Measurements from ENCODE around the gene S100A6.

The S100A6 gene

GRCh38 chr1:153552335-153552734 is 16.5 kb upstream of the S100A6 start:
- H3K9me3 ChIP-seq (ENCODE audit: insufficient read depth, low read length) = no peaks in the 10 kb centered on the region
- TF ChIP-seq SUZ12 (IDR thresholded peaks at IDR 0.05; ENCODE audit: extremely low read depth, insufficient read depth, insufficient read length) (no peak), ZNF274 (IDR thresholded peaks at IDR 0.05; ENCODE audit: low read depth, low read length) (no peak), YY1 (IDR thresholded peaks at IDR 0.05; ENCODE audit: insufficient read depth, insufficient read length) (no peak)
- no peaks in the 10 kb centered on the region for H3K36me3 ChIP-seq (ENCODE audit: insufficient read depth, insufficient read length, low read length)
- no peak overlapping the region for H3K4me3 ChIP-seq (ENCODE audit: insufficient read length, low read depth)
- no peak for DNase-seq (ENCODE audit: low read depth, low spot score)
- H3K4me1 ChIP-seq (ENCODE audit: insufficient read depth, insufficient read length) = peaks cover 29% of the 10 kb centered on the region
- no peak overlapping the region for H3K9ac ChIP-seq (ENCODE audit: insufficient read length, low read depth)
- H3K27me3 ChIP-seq (ENCODE audit: insufficient read depth, insufficient read length) = no peaks in the 10 kb centered on the region

GRCh38 chr1:153550827-153551500 is 15.2 kb upstream of the S100A6 start:
- no peaks in the 10 kb centered on the region for H3K27me3 ChIP-seq (ENCODE audit: insufficient read depth, insufficient read length)
- H3K9ac ChIP-seq (ENCODE audit: insufficient read length, low read depth) = no peak overlapping the region
- H3K4me3 ChIP-seq (ENCODE audit: insufficient read length, low read depth) = no peak overlapping the region
- peaks cover 32% of the 10 kb centered on the region for H3K4me1 ChIP-seq (ENCODE audit: insufficient read depth, insufficient read length)
- H3K36me3 ChIP-seq (ENCODE audit: insufficient read depth, insufficient read length, low read length) = no peaks in the 10 kb centered on the region
- no peak for DNase-seq (ENCODE audit: low read depth, low spot score)
- no peaks in the 10 kb centered on the region for H3K9me3 ChIP-seq (ENCODE audit: insufficient read depth, low read length)
- no peak for TF ChIP-seq YY1 (IDR thresholded peaks at IDR 0.05; ENCODE audit: insufficient read depth, insufficient read length)
- TF ChIP-seq SUZ12 (IDR thresholded peaks at IDR 0.05; ENCODE audit: extremely low read depth, insufficient read depth, insufficient read length) = no peak
- TF ChIP-seq ZNF274 (IDR thresholded peaks at IDR 0.05; ENCODE audit: low read depth, low read length) = no peak

GRCh38 chr1:153550398-153550758 is 14.6 kb upstream of the S100A6 start:
- H3K4me1 ChIP-seq (ENCODE audit: insufficient read depth, insufficient read length) = peaks cover 38% of the 10 kb centered on the region
- no peaks in the 10 kb centered on the region for H3K27me3 ChIP-seq (ENCODE audit: insufficient read depth, insufficient read length)
- no peak for DNase-seq (ENCODE audit: low read depth, low spot score)
- no peak for TF ChIP-seq SUZ12 (IDR thresholded peaks at IDR 0.05; ENCODE audit: extremely low read depth, insufficient read depth, insufficient read length)
- TF ChIP-seq ZNF274 (IDR thresholded peaks at IDR 0.05; ENCODE audit: low read depth, low read length) = no peak
- TF ChIP-seq YY1 (IDR thresholded peaks at IDR 0.05; ENCODE audit: insufficient read depth, insufficient read length) = no peak
- H3K4me3 ChIP-seq (ENCODE audit: insufficient read length, low read depth) = no peak overlapping the region
- H3K36me3 ChIP-seq (ENCODE audit: insufficient read depth, insufficient read length, low read length) = no peaks in the 10 kb centered on the region
- no peaks in the 10 kb centered on the region for H3K9me3 ChIP-seq (ENCODE audit: insufficient read depth, low read length)
- no peak overlapping the region for H3K9ac ChIP-seq (ENCODE audit: insufficient read length, low read depth)

GRCh38 chr1:153549741-153550397 is 14.1 kb upstream of the S100A6 start:
- H3K9ac ChIP-seq (ENCODE audit: insufficient read length, low read depth) = no peak overlapping the region
- H3K27me3 ChIP-seq (ENCODE audit: insufficient read depth, insufficient read length) = no peaks in the 10 kb centered on the region
- TF ChIP-seq YY1 (IDR thresholded peaks at IDR 0.05; ENCODE audit: insufficient read depth, insufficient read length) (no peak), ZNF274 (IDR thresholded peaks at IDR 0.05; ENCODE audit: low read depth, low read length) (no peak), SUZ12 (IDR thresholded peaks at IDR 0.05; ENCODE audit: extremely low read depth, insufficient read depth, insufficient read length) (no peak)
- no peak overlapping the region for H3K4me3 ChIP-seq (ENCODE audit: insufficient read length, low read depth)
- no peak for DNase-seq (ENCODE audit: low read depth, low spot score)
- no peaks in the 10 kb centered on the region; the same call in 1 of the 2 replicates for H3K9me3 ChIP-seq (ENCODE audit: insufficient read depth, low read length)
- H3K36me3 ChIP-seq (ENCODE audit: insufficient read depth, insufficient read length, low read length) = no peaks in the 10 kb centered on the region
- H3K4me1 ChIP-seq (ENCODE audit: insufficient read depth, insufficient read length) = peaks cover 41% of the 10 kb centered on the region

- H3K9me3 ChIP-seq (ENCODE audit: insufficient read depth, low read length) = peaks cover 9% of the 10 kb centered on the region; the same call in 1 of the 2 replicates
- TF ChIP-seq SUZ12 (IDR thresholded peaks at IDR 0.05; ENCODE audit: extremely low read depth, insufficient read depth, insufficient read length) (no peak), YY1 (IDR thresholded peaks at IDR 0.05; ENCODE audit: insufficient read depth, insufficient read length) (no peak), ZNF274 (IDR thresholded peaks at IDR 0.05; ENCODE audit: low read depth, low read length) (no peak)
- H3K36me3 ChIP-seq (ENCODE audit: insufficient read depth, insufficient read length, low read length) = peaks cover 5% of the 10 kb centered on the region
- peak within 1 kb of the TSS; percentile 37 for H3K9ac ChIP-seq (ENCODE audit: insufficient read length, low read depth)
- H3K27me3 ChIP-seq (ENCODE audit: insufficient read depth, insufficient read length) = no peaks in the 10 kb centered on the region
- H3K4me3 ChIP-seq (ENCODE audit: insufficient read length, low read depth) = no peak within 1 kb of the TSS
- DNase-seq (ENCODE audit: low read depth, low spot score) = no peak
- peaks cover 45% of the 10 kb centered on the region for H3K4me1 ChIP-seq (ENCODE audit: insufficient read depth, insufficient read length)
Observed at GRCh38 chr1:153548722-153549688, 13.2 kb upstream of the S100A6 start, which contains the start of gene S100A3. TSS of gene S100A3 (minus strand) at chr1:153549258. CDS start at chr1:153548485, 773 bp downstream.

- H3K9ac ChIP-seq (ENCODE audit: insufficient read length, low read depth) = peak overlapping the region; percentile 37
- H3K27me3 ChIP-seq (ENCODE audit: insufficient read depth, insufficient read length) = no peaks in the 10 kb centered on the region
- H3K9me3 ChIP-seq (ENCODE audit: insufficient read depth, low read length) = peaks cover 11% of the 10 kb centered on the region; the same call in 1 of the 2 replicates
- no peak overlapping the region for H3K4me3 ChIP-seq (ENCODE audit: insufficient read length, low read depth)
- DNase-seq (ENCODE audit: low read depth, low spot score) = no peak
- peaks cover 45% of the 10 kb centered on the region for H3K4me1 ChIP-seq (ENCODE audit: insufficient read depth, insufficient read length)
- peaks cover 5% of the 10 kb centered on the region for H3K36me3 ChIP-seq (ENCODE audit: insufficient read depth, insufficient read length, low read length)
- TF ChIP-seq ZNF274 (IDR thresholded peaks at IDR 0.05; ENCODE audit: low read depth, low read length) (no peak), SUZ12 (IDR thresholded peaks at IDR 0.05; ENCODE audit: extremely low read depth, insufficient read depth, insufficient read length) (no peak), YY1 (IDR thresholded peaks at IDR 0.05; ENCODE audit: insufficient read depth, insufficient read length) (no peak)
Observed at GRCh38 chr1:153547560-153548551, 12.1 kb upstream of the S100A6 start.

Measured in NT2/D1 (cell line).